Activated CD8-positive, alpha-beta T cell treated with anti-CD3 and anti-CD28 coated beads, Interleukin-2, amount 10 ng/mL, durations not matched to agents 7 days and 5 days (primary cell): ENCODE data around the gene NEO1. TPM values are rescaled to one million over a fixed set of nuclear protein-coding genes. Genes with fewer than 3 reads are reported as not detected.

ENCODE experiments used
- ATAC-seq: fragments of 150-1000 bp; cut with Tn5 transposase; one replicate; pipeline ENCODE4 v1.10.0; 2021; ENCODE audit warnings: moderate library complexity
- CTCF ChIA-PET: fragments of 350-600 bp; sonication (Branson Sonifier 250); formaldehyde crosslinking; loops from one replicate; lab custom pipeline; 2021; ENCODE audit warnings: antibody characterized with exemption; lab: Charles Lee
- POLR2A ChIA-PET: fragments of 350-600 bp; sonication (Branson Sonifier 250); formaldehyde crosslinking; loops from one replicate; lab custom pipeline; 2021; ENCODE audit warnings: antibody characterized with exemption; lab: Charles Lee
- DNase-seq: peaks from one replicate; pipeline ENCODE4 v3.0.0-alpha.2; 2020
- H3K27ac Mint-ChIP-seq: one replicate; pipeline ENCODE4 v1.8.0; 2021; ENCODE audit warnings: mild to moderate bottlenecking, mixed read lengths
- H3K27me3 Mint-ChIP-seq: one replicate; pipeline ENCODE4 v1.8.0; 2021; ENCODE audit warnings: low read depth, mixed read lengths
- H3K36me3 Mint-ChIP-seq: one replicate; pipeline ENCODE4 v1.8.0; 2021; ENCODE audit warnings: low read depth, mixed read lengths
- H3K4me1 Mint-ChIP-seq: one replicate; pipeline ENCODE4 v1.8.0; 2021; ENCODE audit warnings: low read depth, mixed read lengths
- H3K4me3 Mint-ChIP-seq: one replicate; pipeline ENCODE4 v1.8.0; 2021; ENCODE audit warnings: mild to moderate bottlenecking, mixed read lengths
- H3K9me3 Mint-ChIP-seq: one replicate; pipeline ENCODE4 v1.8.0; 2022; ENCODE audit warnings: mixed read lengths; ENCODE audit not compliant: insufficient read depth
- total RNA-seq, 2 experiments: library from RNA; stranded (reverse); gene quantifications; one replicate each; pipeline ENCODE4 v1.2.3, GENCODE V29; 2021

Gene NEO1
- total RNA-seq, 2 experiments from 2014 or later, result 0.78 to 1.7 TPM

- no peaks in the 10 kb centered on the region for H3K27me3 Mint-ChIP-seq
- ChIA-PET POLR2A (no interaction called here), CTCF (no interaction called here)
- DNase-seq (no peak), ATAC-seq (no peak)
- no peaks in the 10 kb centered on the region for H3K4me1 Mint-ChIP-seq
- H3K36me3 Mint-ChIP-seq, result no peaks in the 10 kb centered on the region
- H3K9me3 Mint-ChIP-seq, result no peaks in the 10 kb centered on the region
- H3K4me3 Mint-ChIP-seq, result no peak overlapping the region
- no peak overlapping the region for H3K27ac Mint-ChIP-seq
These were observed 280.0 kb downstream of the NEO1 start for GRCh38 chr15:73331991-73332925.

DNA sequence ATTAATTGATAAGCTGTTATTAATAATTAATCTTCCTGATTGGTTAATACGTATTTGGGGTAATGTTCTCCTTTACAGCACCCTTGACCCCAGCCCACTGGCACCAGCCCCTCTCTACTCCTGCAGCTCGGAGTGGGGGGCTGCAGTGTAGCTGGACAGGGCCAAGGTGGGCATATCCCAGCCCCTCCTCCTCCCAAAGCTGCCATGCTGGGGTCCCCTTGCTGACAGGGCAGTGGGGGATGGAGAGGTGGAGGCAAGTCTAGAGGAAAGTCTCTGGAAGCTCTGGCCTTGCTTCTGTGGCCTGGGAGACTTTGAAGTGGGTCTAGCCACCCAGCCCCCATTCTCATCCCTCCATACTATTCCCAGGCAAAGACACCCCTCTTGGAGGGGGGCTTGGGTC, 280.7 kb downstream of the NEO1 start:
- POLR2A ChIA-PET, result no interaction called here

DNA sequence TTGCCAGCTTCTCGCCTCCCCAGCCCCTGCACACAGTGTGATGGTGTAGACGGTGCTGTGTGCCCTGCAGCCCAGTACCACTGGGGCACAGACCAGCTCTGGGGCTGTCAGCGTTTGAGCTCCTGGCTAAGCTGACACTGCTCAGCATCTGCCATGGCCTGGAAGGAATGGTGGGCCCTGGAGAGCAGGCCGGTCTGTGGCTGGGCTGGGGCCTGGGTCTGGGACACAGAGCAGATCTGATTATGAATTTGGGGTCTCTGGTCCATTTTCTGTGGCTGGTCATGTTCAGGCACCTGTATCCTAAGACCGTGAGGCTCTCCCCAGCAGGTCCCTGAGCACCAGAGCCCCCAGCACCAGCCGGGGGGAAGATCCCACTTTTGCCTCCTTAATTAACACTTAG, 281.8 kb downstream of the NEO1 start:
- CTCF ChIA-PET, result interaction anchor here (1.5 kb wide), 1 partner anchor 69 kb away, joined by 3 read pairs; no protein-coding TSS in a partner anchor
- H3K27me3 Mint-ChIP-seq, result no peaks in the 10 kb centered on the region
- POLR2A ChIA-PET, result no interaction called here
- H3K36me3 Mint-ChIP-seq, result no peaks in the 10 kb centered on the region
- H3K27ac Mint-ChIP-seq, result no peak overlapping the region
- no peaks in the 10 kb centered on the region for H3K9me3 Mint-ChIP-seq
- no peaks in the 10 kb centered on the region for H3K4me1 Mint-ChIP-seq
- no peak overlapping the region for H3K4me3 Mint-ChIP-seq
- no peak for DNase-seq
- ATAC-seq, result no peak

More for the DNA sequence above, 280.7 kb downstream of the NEO1 start:
- Mint-ChIP-seq H3K36me3 (no peaks in the 10 kb centered on the region), H3K4me3 (no peak overlapping the region), H3K9me3 (no peaks in the 10 kb centered on the region), H3K27ac (no peak overlapping the region), H3K27me3 (no peaks in the 10 kb centered on the region), H3K4me1 (no peaks in the 10 kb centered on the region)
- DNase-seq (no peak), ATAC-seq (no peak)
- CTCF ChIA-PET, result no interaction called here

DNA sequence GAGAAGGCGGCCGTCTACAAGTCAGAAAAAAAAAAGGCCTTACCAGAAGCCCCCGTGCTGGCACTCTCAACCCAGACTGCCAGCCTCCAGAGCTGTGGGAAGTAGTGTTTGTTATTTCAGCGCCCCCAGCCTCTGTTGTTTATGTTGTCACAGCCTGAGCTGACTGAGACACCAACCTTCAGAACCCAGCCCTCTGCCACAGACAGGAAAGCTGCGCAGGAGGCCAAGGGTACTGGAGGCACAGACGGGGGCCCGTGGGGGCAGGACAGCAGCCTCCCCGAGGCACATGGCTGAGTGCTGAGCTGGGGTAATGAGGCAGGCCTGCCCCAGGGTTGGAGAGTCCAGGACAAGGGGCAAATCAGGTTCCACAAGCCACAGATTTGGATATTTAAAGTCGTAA, 282.8 kb downstream of the NEO1 start:
- DNase-seq (no peak), ATAC-seq (no peak)
- ChIA-PET POLR2A (no interaction called here), CTCF (interaction anchor here (1.5 kb wide), 1 partner anchor 70 kb away, joined by 3 read pairs; no protein-coding TSS in a partner anchor)
- H3K27me3 Mint-ChIP-seq, result no peaks in the 10 kb centered on the region
- H3K4me3 Mint-ChIP-seq, result no peak overlapping the region
- H3K9me3 Mint-ChIP-seq, result no peaks in the 10 kb centered on the region
- no peak overlapping the region for H3K27ac Mint-ChIP-seq
- H3K36me3 Mint-ChIP-seq, result no peaks in the 10 kb centered on the region
- no peaks in the 10 kb centered on the region for H3K4me1 Mint-ChIP-seq

- CTCF ChIA-PET, result no interaction called here
These were observed 283.2 kb downstream of the NEO1 start for GRCh38 chr15:73335471-73335870.

GRCh38 chr15:73336756-73337155, 284.5 kb downstream of the NEO1 start:
- Mint-ChIP-seq H3K27ac (no peak overlapping the region), H3K4me1 (no peaks in the 10 kb centered on the region), H3K27me3 (no peaks in the 10 kb centered on the region), H3K9me3 (no peaks in the 10 kb centered on the region), H3K36me3 (no peaks in the 10 kb centered on the region), H3K4me3 (no peak overlapping the region)
- ChIA-PET CTCF (no interaction called here), POLR2A (no interaction called here)
- DNase-seq (no peak), ATAC-seq (no peak)

More at GRCh38 chr15:73335471-73335870, 283.2 kb downstream of the NEO1 start:
- Mint-ChIP-seq H3K27me3 (no peaks in the 10 kb centered on the region), H3K4me3 (no peak overlapping the region), H3K9me3 (no peaks in the 10 kb centered on the region), H3K36me3 (no peaks in the 10 kb centered on the region), H3K27ac (no peak overlapping the region), H3K4me1 (no peaks in the 10 kb centered on the region)
- ATAC-seq, result no peak
- DNase-seq, result no peak
- POLR2A ChIA-PET, result no interaction called here

DNA sequence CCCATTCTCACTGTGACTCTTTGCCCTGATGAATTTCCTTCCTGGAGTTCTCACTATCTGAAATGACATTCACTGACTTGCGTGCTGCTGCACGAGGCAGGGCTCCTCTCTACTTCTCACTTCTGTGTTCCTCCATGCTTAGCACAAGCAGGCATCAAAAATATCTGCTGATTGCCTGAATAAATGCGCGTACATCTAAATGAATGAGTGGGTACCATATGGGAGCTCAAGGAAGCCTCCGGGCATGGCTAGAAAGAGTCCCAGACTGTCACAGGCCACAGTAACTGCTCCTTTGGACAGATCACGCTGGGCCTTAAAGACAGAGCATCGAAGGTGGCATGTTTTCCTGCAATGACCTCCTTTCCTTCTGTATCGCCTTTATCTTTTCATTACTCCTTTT, 284.9 kb downstream of the NEO1 start:
- POLR2A ChIA-PET, result no interaction called here
- no peaks in the 10 kb centered on the region for H3K9me3 Mint-ChIP-seq
- H3K4me1 Mint-ChIP-seq, result no peaks in the 10 kb centered on the region
- H3K36me3 Mint-ChIP-seq, result no peaks in the 10 kb centered on the region
- CTCF ChIA-PET, result no interaction called here
- DNase-seq (no peak), ATAC-seq (no peak)
- H3K27ac Mint-ChIP-seq, result no peak overlapping the region
- H3K27me3 Mint-ChIP-seq, result no peaks in the 10 kb centered on the region
- no peak overlapping the region for H3K4me3 Mint-ChIP-seq

DNA sequence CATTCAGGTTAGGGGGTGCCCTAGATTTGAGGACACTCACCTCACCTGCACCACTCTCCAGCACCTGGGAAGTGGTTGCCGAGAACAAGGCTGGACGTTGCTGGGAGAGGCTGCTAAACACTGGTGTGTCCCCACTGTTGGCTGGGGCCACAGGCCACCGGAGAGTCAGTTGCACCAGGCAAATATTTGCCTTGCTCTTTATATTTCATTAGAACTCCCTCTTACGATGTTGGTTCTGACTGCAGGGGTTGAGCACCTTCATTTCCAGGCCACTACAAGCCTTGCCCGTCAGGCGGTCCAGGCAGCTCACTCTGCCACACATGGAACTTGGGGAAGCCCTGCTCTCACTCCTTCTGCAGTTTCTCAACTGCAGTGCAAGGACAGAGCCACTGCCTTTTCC, 285.8 kb downstream of the NEO1 start:
- H3K4me1 Mint-ChIP-seq, result no peaks in the 10 kb centered on the region
- ChIA-PET CTCF (no interaction called here), POLR2A (no interaction called here)
- ATAC-seq (no peak), DNase-seq (no peak)
- H3K27ac Mint-ChIP-seq, result no peak overlapping the region
- no peak overlapping the region for H3K4me3 Mint-ChIP-seq
- no peaks in the 10 kb centered on the region for H3K27me3 Mint-ChIP-seq
- peaks cover 6% of the 10 kb centered on the region for H3K9me3 Mint-ChIP-seq
- no peaks in the 10 kb centered on the region for H3K36me3 Mint-ChIP-seq

GRCh38 chr15:73338606-73339374, 286.5 kb downstream of the NEO1 start:
- ChIA-PET CTCF (no interaction called here), POLR2A (no interaction called here)
- Mint-ChIP-seq H3K36me3 (no peaks in the 10 kb centered on the region), H3K9me3 (peaks cover 8% of the 10 kb centered on the region), H3K27me3 (no peaks in the 10 kb centered on the region), H3K4me3 (no peak overlapping the region), H3K27ac (no peak overlapping the region), H3K4me1 (no peaks in the 10 kb centered on the region)
- DNase-seq (no peak), ATAC-seq (no peak)

- Mint-ChIP-seq H3K4me1 (no peaks in the 10 kb centered on the region), H3K27ac (no peak overlapping the region), H3K27me3 (no peaks in the 10 kb centered on the region), H3K4me3 (no peak overlapping the region), H3K9me3 (peaks cover 8% of the 10 kb centered on the region), H3K36me3 (no peaks in the 10 kb centered on the region)
- ATAC-seq (no peak), DNase-seq (no peak)
- CTCF ChIA-PET, result no interaction called here
- POLR2A ChIA-PET, result no interaction called here
These were observed 288.4 kb downstream of the NEO1 start for GRCh38 chr15:73340502-73341192.

GRCh38 chr15:73341886-73342600, 289.8 kb downstream of the NEO1 start:
- no peak for ATAC-seq

More at GRCh38 chr15:73341886-73342600, 289.8 kb downstream of the NEO1 start:
- Mint-ChIP-seq H3K9me3 (peaks cover 8% of the 10 kb centered on the region), H3K4me3 (no peak overlapping the region), H3K27ac (no peak overlapping the region), H3K27me3 (no peaks in the 10 kb centered on the region), H3K4me1 (no peaks in the 10 kb centered on the region), H3K36me3 (no peaks in the 10 kb centered on the region)
- ChIA-PET CTCF (no interaction called here), POLR2A (no interaction called here)
- DNase-seq, result no peak
